ENCODE results near the gene COL20A1.

Gene COL20A1

GRCh38 chr20:63362436-63363009, 69.5 kb downstream of the COL20A1 start:
- DNase-seq (ENCODE audit: low spot score), result no peak

- no peak for DNase-seq (ENCODE audit: low spot score)
Measured at GRCh38 chr20:63363013-63363957, 70.3 kb downstream of the COL20A1 start.

- no peak for DNase-seq (ENCODE audit: low spot score)
Measured at GRCh38 chr20:63363981-63364561, 71.1 kb downstream of the COL20A1 start.

GRCh38 chr20:63364801-63365585, 72.0 kb downstream of the COL20A1 start:
- DNase-seq (ENCODE audit: low spot score), result no peak

- no peak for DNase-seq (ENCODE audit: low spot score)
Measured at GRCh38 chr20:63365601-63366389, 72.8 kb downstream of the COL20A1 start.

- no peak for DNase-seq (ENCODE audit: low spot score)
Measured at GRCh38 chr20:63366390-63367365, 73.7 kb downstream of the COL20A1 start.

- no peak for DNase-seq (ENCODE audit: low spot score)
Measured at GRCh38 chr20:63367446-63368055, 74.6 kb downstream of the COL20A1 start.

- no peak for DNase-seq (ENCODE audit: low spot score)
Measured at GRCh38 chr20:63368151-63368550, 75.2 kb downstream of the COL20A1 start.

- no peak for DNase-seq (ENCODE audit: low spot score)
Measured at GRCh38 chr20:63369024-63369530, 76.1 kb downstream of the COL20A1 start.

GRCh38 chr20:63369724-63370617, 77.0 kb downstream of the COL20A1 start:
- DNase-seq (ENCODE audit: low spot score), result no peak

GRCh38 chr20:63370618-63371187, 77.7 kb downstream of the COL20A1 start:
- no peak for DNase-seq (ENCODE audit: low spot score)

- DNase-seq (ENCODE audit: low spot score), result no peak
Measured at GRCh38 chr20:63371291-63371865, 78.4 kb downstream of the COL20A1 start.

GRCh38 chr20:63372971-63373885, 80.2 kb downstream of the COL20A1 start:
- DNase-seq (ENCODE audit: low spot score), result no peak

GRCh38 chr20:63373996-63374395, 81.0 kb downstream of the COL20A1 start:
- DNase-seq (ENCODE audit: low spot score), result no peak

- DNase-seq (ENCODE audit: low spot score), result no peak
Measured at GRCh38 chr20:63374504-63374903, 81.5 kb downstream of the COL20A1 start.

GRCh38 chr20:63375438-63375837, 82.5 kb downstream of the COL20A1 start:
- no peak for DNase-seq (ENCODE audit: low spot score)
